Measurements from ENCODE around the gene ORAI3.
A peak's percentile ranks its signal among the peaks of the same experiment; 100 is the strongest.

ORAI3 gene

GRCh38 chr16:30947859-30948666 lies 805 bp upstream of the ORAI3 start:
- peak; percentile 99 for DNase-seq (ENCODE audit: low read depth, low spot score)

DNA sequence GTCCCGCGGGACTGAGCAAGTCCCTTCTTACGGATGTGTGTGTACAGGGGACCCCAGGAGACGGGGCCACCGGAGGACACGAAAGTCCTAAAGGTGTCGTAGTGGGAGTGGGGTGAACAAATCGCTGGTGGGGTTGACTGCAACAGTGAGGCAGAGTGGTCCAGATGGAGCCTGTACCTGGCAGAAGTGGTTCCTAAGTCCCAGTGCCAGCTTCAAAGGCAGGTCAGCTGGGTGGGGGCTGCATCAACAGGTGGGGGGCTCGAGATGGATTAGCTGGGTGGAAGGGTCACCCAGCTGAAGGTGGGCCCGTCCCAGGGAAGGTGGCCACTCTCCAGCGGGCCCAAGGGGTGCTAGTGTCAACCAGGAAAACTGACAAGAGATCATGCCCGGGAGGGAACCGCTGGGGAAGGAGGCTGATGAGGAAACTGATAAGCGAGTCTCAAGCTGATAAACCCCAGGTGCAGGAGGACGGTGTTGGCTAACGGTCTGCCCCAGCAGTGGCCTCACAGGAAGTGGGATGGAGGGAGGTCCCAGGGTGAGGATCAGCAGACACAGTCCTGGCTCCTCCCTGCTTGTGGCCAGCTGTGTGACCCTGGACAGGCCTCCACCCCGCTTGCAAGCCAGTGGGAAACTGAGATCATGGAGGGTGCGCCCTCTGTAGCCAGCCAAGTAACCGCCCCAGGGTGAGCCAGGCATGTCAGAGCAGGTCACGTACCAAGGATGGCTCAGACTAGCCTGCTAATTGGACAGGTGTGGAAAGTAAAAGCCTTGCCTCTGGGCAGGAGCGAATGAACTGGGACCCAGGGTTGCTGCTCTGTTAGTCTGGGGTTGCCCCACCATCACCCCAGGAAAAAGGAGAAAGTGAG lies 1.0 kb downstream of the ORAI3 start:
- DNase-seq (ENCODE audit: low read depth, low spot score) = no peak

DNA sequence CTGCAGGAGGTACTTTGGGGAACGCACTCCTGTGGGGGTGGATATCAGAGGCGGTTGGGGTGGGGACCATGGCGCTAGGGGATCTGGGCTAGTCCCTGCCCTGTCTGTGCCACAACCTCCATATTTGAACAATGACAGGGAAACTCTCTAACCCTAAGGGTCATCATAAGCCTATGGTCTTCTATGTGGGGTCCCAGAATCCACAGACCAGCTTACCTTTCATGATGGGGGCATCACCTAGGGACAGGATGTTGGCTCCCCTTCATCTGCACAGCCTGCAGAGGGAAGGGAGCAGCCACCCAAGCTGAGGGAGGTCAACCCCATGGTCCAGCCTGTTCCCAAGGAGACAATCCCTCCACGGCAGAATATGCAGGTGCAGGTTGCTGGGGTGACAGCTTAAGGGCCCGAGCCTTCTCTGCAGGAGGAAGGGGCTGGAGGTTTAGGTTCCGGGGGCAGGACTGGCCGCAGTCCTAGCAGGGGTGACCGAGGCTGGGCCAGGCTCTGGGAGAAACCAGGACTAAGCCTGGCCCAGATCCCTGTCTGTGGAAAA lies 1.7 kb downstream of the ORAI3 start:
- DNase-seq (ENCODE audit: low read depth, low spot score) = no peak

- no peak for DNase-seq (ENCODE audit: low read depth, low spot score)
Observed at GRCh38 chr16:30951193-30951592, 2.3 kb downstream of the ORAI3 start.

DNA sequence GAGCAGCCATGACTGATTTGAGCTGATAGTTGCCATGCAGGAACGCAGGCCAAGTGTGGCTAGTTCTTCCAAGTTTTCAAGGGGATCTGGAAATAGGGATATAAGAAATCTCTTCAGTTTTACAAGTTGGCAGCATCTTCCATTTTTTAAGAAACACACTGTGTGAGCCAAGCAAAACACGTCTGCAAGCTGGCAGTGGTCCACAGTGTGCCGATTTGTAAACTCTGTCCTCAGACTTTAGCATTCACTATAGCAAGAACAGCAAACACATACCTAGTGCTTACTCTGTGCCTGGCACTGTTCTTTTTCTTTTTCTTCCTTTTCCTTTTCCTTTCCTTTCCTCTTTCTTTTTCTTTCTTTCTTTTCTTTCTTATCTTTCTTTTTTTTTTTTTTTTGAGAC lies 2.9 kb downstream of the ORAI3 start:
- no peak for DNase-seq (ENCODE audit: low read depth, low spot score)

GRCh38 chr16:30953111-30953510 lies 4.2 kb downstream of the ORAI3 start:
- DNase-seq (ENCODE audit: low read depth, low spot score) = no peak

- no peak for DNase-seq (ENCODE audit: low read depth, low spot score)
Observed at GRCh38 chr16:30953511-30954124, 4.8 kb downstream of the ORAI3 start.

GRCh38 chr16:30954993-30955392 lies 6.1 kb downstream of the ORAI3 start:
- DNase-seq (ENCODE audit: low read depth, low spot score) = no peak

GRCh38 chr16:30956601-30957455 lies 8.0 kb downstream of the ORAI3 start:
- DNase-seq (ENCODE audit: low read depth, low spot score) = no peak

DNA sequence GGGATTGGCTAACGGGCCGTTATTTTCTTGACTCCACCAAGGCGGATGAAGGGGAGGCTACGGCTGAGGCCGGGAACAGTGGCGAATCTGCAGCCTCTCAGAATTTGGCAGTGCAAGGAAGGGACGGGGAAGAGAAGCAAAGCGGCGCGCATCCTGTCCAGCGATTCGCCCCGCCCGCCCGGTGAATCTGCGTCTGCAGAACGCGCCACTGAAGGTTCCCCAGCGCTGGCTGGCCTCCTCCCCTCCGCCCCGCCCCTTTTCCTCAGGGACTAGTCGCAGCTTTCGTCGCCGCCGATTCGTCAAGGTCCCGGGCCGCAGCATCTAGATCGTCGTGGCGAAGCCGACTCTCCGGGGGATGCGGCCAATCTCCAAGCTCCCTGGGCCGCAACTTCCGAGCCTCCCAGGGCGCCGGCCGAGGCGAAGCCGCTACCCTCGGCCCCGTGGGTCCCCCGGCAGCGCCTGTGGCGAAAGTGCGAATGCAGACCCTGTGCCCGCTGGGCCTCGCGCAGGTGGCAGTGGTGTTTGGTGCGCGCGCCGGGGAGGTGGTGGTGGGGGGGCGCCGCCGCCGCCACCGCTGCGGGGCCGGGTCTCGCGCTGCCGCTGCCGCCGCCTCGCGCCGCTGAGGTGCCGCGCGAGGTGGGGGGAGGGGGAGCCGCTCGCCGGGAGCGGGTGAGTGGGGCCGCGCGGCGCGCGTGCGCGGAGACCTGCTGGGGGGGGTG lies 8.7 kb downstream of the ORAI3 start, which contains the start of gene SETD1A:
Gene SETD1A (plus strand): TSS at position 299 of the 719 bp plus-strand sequence. CDS start 978 bp downstream, outside the sequence.
- no peak for DNase-seq (ENCODE audit: low read depth, low spot score)

GRCh38 chr16:30958175-30959079 lies 9.6 kb downstream of the ORAI3 start:
- DNase-seq (ENCODE audit: low read depth, low spot score) = no peak

DNA sequence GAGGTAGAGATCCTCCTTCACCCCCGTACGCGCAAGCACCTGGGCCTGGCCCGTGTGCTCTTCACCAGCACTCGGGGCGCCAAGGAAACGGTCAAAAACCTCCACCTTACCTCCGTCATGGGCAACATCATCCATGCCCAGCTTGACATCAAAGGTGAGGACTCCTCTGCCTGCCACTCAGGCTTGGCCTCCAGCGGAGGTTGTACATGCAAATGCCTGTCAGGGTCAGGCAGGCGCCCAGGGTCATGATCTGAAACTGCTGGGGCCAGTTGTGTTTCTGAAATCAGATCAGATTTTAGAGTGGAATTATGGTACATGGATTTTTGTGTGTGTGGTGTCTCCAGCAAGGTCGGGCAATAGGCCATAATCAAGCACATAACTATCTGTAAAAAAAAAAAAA lies 12.5 kb downstream of the ORAI3 start:
- DNase-seq (ENCODE audit: low read depth, low spot score) = no peak

DNA sequence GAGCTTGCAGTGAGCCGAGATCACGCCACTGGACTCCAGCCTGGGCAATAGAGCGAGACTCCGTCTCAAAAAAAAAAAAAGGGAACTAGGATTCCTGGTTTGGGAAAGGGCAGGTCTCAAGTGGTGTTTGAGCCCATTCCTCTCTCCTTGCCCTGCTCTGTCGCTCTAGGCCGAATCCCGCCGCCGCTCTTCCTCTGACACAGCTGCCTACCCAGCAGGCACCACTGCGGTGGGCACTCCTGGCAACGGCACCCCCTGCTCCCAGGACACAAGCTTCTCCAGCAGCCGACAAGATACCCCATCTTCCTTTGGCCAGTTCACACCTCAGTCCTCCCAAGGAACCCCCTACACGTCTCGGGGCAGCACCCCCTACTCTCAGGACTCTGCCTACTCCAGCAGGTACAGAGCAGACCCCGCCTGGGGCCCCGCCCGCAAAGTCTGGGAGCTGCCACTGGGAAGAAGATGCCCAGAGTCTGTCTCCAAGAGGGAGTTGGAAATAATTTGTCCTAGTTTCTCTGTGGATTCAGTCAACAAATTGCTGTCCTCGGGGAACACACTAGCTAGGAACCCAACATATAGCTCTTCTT lies 15.2 kb downstream of the ORAI3 start:
- no peak for DNase-seq (ENCODE audit: low read depth, low spot score)

DNA sequence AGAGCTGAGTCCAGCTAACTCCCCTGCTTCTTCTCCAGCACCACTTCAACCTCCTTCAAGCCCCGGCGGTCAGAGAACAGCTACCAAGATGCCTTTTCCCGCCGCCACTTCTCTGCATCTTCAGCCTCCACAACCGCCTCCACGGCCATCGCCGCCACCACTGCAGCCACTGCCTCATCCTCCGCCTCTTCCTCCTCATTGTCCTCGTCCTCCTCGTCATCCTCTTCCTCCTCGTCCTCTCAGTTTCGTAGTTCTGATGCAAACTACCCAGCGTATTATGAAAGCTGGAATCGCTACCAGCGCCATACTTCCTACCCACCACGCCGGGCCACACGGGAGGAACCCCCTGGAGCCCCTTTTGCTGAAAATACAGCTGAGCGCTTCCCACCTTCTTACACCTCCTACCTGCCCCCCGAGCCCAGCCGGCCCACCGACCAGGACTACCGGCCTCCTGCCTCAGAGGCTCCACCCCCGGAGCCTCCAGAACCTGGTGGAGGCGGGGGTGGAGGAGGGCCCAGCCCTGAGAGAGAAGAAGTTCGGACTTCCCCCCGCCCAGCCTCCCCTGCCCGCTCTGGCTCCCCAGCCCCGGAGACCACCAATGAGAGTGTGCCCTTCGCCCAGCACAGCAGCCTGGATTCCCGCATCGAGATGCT lies 15.8 kb downstream of the ORAI3 start:
- DNase-seq (ENCODE audit: low read depth, low spot score) = no peak

DNA sequence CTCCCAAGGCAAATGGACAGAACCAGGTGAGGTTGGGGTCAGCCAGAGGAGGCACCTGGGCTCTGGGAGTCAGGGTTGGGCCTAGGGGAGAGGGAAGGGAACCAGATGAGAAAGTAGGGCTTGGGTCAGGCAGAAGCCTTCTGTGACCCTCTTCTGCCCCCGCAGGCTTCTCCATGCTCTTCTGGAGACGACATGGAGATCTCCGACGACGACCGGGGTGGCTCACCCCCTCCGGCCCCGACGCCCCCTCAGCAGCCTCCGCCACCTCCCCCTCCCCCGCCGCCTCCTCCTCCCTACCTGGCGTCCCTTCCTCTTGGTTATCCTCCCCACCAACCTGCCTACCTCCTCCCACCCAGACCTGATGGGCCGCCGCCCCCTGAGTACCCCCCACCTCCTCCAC lies 16.6 kb downstream of the ORAI3 start:
- DNase-seq (ENCODE audit: low read depth, low spot score) = no peak

DNA sequence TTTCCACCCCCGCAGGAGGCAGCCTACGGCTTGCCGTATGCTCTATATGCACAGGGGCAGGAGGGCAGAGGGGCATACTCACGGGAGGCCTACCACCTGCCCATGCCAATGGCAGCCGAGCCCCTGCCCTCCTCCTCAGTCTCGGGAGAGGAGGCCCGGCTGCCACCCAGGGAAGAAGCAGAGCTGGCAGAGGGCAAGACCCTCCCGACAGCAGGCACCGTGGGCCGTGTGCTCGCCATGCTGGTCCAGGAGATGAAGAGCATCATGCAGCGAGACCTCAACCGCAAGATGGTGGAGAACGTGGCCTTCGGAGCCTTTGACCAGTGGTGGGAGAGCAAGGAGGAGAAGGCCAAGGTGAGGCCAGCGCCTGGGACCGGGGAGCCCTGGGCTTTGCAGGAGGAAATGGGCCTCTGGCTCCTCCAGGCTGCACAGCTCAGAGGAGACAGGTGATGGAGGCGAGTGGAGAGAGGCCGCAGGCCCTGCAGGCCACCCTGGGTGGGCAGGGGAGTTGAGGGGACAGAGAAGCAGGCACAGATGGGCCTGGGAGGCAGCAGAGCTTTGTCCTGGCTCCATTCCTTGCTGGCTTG lies 17.3 kb downstream of the ORAI3 start:
- DNase-seq (ENCODE audit: low read depth, low spot score) = no peak

DNA sequence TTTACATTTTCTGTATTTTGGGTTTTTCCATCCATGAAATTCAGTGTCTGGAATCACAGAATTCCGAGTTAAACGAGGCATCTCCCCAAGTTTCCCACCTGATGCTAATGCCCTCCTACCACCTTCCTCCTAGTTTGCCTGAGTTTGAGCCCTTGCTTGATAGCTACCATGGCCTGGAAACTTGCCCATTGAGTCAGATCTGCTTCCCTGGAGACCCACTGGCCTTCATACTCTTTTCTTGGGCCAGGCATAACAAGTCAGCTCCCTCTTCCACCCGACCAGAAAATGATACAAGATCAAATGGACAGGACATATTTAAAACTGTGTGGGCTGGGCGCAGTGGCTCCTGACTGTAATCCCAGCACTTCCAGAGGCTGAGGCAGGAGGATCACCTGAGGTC lies 18.9 kb downstream of the ORAI3 start:
- no peak for DNase-seq (ENCODE audit: low read depth, low spot score)

GRCh38 chr16:30969246-30969842 lies 20.5 kb downstream of the ORAI3 start:
- DNase-seq (ENCODE audit: low read depth, low spot score) = no peak

Data from iPS DF 19.7 (cell line).